Activated CD8-positive, alpha-beta T cell treated with anti-CD3 and anti-CD28 coated beads for 36 hours (primary cell): ENCODE data around the gene PIK3C2G. TPM values are rescaled to one million over a fixed set of nuclear protein-coding genes. Genes with fewer than 3 reads are reported as not detected.
"Not testable (repeated sequence)": the region's sequence is repeated elsewhere in the genome, so short reads cannot be mapped to it uniquely, and the experiment has no call there.

Source experiments
- ATAC-seq: fragments of 200-7000 bp; cut with Tn5 transposase; one replicate; pipeline ENCODE4 v1.10.0; 2021; ENCODE audit warnings: mild to moderate bottlenecking, moderate library complexity
- CTCF ChIA-PET: fragments of 350-600 bp; sonication (Branson Sonifier 250); formaldehyde crosslinking; loops from one replicate; lab custom pipeline; 2021; ENCODE audit warnings: antibody characterized with exemption; lab: Charles Lee
- POLR2A ChIA-PET: fragments of 350-600 bp; sonication (Branson Sonifier 250); formaldehyde crosslinking; loops from one replicate; lab custom pipeline; 2021; ENCODE audit warnings: antibody characterized with exemption; lab: Charles Lee
- DNase-seq: peaks from one replicate; pipeline ENCODE4 v3.0.0-alpha.2; 2020
- H3K27ac Mint-ChIP-seq: one replicate; pipeline ENCODE4 v1.8.0; 2021; ENCODE audit warnings: mild to moderate bottlenecking, mixed read lengths
- H3K27me3 Mint-ChIP-seq: one replicate; pipeline ENCODE4 v1.8.0; 2021; ENCODE audit warnings: mixed read lengths
- H3K36me3 Mint-ChIP-seq: one replicate; pipeline ENCODE4 v1.8.0; 2021; ENCODE audit warnings: low read depth, mixed read lengths
- H3K4me1 Mint-ChIP-seq: one replicate; pipeline ENCODE4 v1.8.0; 2021; ENCODE audit warnings: low read depth, mixed read lengths
- H3K4me3 Mint-ChIP-seq: one replicate; pipeline ENCODE4 v1.8.0; 2021; ENCODE audit warnings: mild to moderate bottlenecking, moderate library complexity, mixed read lengths
- H3K9me3 Mint-ChIP-seq: one replicate; pipeline ENCODE4 v1.8.0; 2021; ENCODE audit warnings: mixed read lengths
- CTCF ChIP-seq: fragments of 200-600 bp; IDR thresholded peaks from one replicate; pipeline ENCODE4 v1.8.0; 2022; ENCODE audit warnings: antibody characterized with exemption, mild to moderate bottlenecking
- intact Hi-C: fragments of 100-400 bp; cut with micrococcal nuclease; formaldehyde crosslinking; loops from one replicate; pipeline ENCODE4 v1.10.0; 2022
- total RNA-seq, 2 experiments: library from RNA; stranded (reverse); gene quantifications; one replicate each; pipeline ENCODE4 v1.2.3, GENCODE V29; 2021

The PIK3C2G gene
- total RNA-seq, 2 experiments from 2014 or later, result not detected

GRCh38 chr12:18521461-18521860 is 260.1 kb downstream of the PIK3C2G start:
- no peaks in the 10 kb centered on the region for H3K36me3 Mint-ChIP-seq
- POLR2A ChIA-PET, result no interaction called here
- no peak overlapping the region for H3K27ac Mint-ChIP-seq
- H3K4me3 Mint-ChIP-seq, result no peak overlapping the region
- peaks cover 27% of the 10 kb centered on the region for H3K9me3 Mint-ChIP-seq
- DNase-seq (no peak), ATAC-seq (no peak)
- CTCF ChIA-PET, result interaction anchor here (1.1 kb wide), 1 partner anchor 17 kb away, joined by 3 read pairs; no protein-coding TSS in a partner anchor
- H3K27me3 Mint-ChIP-seq, result no peaks in the 10 kb centered on the region
- H3K4me1 Mint-ChIP-seq, result no peaks in the 10 kb centered on the region
- TF ChIP-seq CTCF, result no peak
- intact Hi-C loops, result no loop called here

- Mint-ChIP-seq H3K27ac (no peak overlapping the region), H3K4me3 (no peak overlapping the region), H3K4me1 (no peaks in the 10 kb centered on the region), H3K36me3 (no peaks in the 10 kb centered on the region), H3K9me3 (peaks cover 21% of the 10 kb centered on the region), H3K27me3 (no peaks in the 10 kb centered on the region)
- ATAC-seq (no peak), DNase-seq (no peak)
- intact Hi-C loops, result no loop called here
- CTCF ChIA-PET, result no interaction called here
- no peak for TF ChIP-seq CTCF
- POLR2A ChIA-PET, result no interaction called here
Observed at GRCh38 chr12:18522806-18523205, 261.5 kb downstream of the PIK3C2G start.

- H3K4me3 Mint-ChIP-seq, H3K27ac Mint-ChIP-seq, H3K9me3 Mint-ChIP-seq, DNase-seq, POLR2A ChIA-PET, CTCF ChIA-PET, H3K4me1 Mint-ChIP-seq, H3K36me3 Mint-ChIP-seq, ATAC-seq, intact Hi-C loops, H3K27me3 Mint-ChIP-seq: not testable (repeated sequence)
Observed at GRCh38 chr12:18542497-18542896, 281.2 kb downstream of the PIK3C2G start.

GRCh38 chr12:18546399-18546798 is 285.1 kb downstream of the PIK3C2G start:
- intact Hi-C loops, result no loop called here

GRCh38 chr12:18549598-18549997 is 288.3 kb downstream of the PIK3C2G start:
- H3K27ac Mint-ChIP-seq, result no peak overlapping the region
- H3K36me3 Mint-ChIP-seq, result no peaks in the 10 kb centered on the region
- ATAC-seq (no peak), DNase-seq (no peak)
- POLR2A ChIA-PET, result interaction anchor here (0.6 kb wide), 1 partner anchor 481 kb away, joined by 3 read pairs; no protein-coding TSS in a partner anchor
- no peak for TF ChIP-seq CTCF
- H3K27me3 Mint-ChIP-seq, result no peaks in the 10 kb centered on the region
- H3K4me3 Mint-ChIP-seq, result no peak overlapping the region
- H3K4me1 Mint-ChIP-seq, result no peaks in the 10 kb centered on the region
- no peaks in the 10 kb centered on the region for H3K9me3 Mint-ChIP-seq
- CTCF ChIA-PET, result no interaction called here
- intact Hi-C loops, result no loop called here

More at GRCh38 chr12:18546399-18546798, 285.1 kb downstream of the PIK3C2G start:
- Mint-ChIP-seq H3K9me3 (no peaks in the 10 kb centered on the region), H3K36me3 (no peaks in the 10 kb centered on the region), H3K27me3 (no peaks in the 10 kb centered on the region), H3K27ac (no peak overlapping the region), H3K4me3 (no peak overlapping the region), H3K4me1 (no peaks in the 10 kb centered on the region)
- ATAC-seq, result no peak
- TF ChIP-seq CTCF, result no peak
- ChIA-PET POLR2A (no interaction called here), CTCF (no interaction called here)
- no peak for DNase-seq

- ATAC-seq, result no peak
- POLR2A ChIA-PET, result no interaction called here
- Mint-ChIP-seq H3K9me3 (no peaks in the 10 kb centered on the region), H3K36me3 (no peaks in the 10 kb centered on the region), H3K27me3 (no peaks in the 10 kb centered on the region), H3K27ac (no peak overlapping the region), H3K4me1 (no peaks in the 10 kb centered on the region), H3K4me3 (no peak overlapping the region)
- TF ChIP-seq CTCF, result no peak
- intact Hi-C loops, result no loop called here
- DNase-seq, result no peak
- CTCF ChIA-PET, result no interaction called here
Observed at GRCh38 chr12:18551106-18551505, 289.8 kb downstream of the PIK3C2G start.
